Measurements from ENCODE around the gene SCAMP4. TPM values are rescaled to one million over a fixed set of nuclear protein-coding genes. Genes with fewer than 3 reads are reported as not detected.
A peak's percentile ranks its signal among the peaks of the same experiment; 100 is the strongest.

SCAMP4 gene
- polyA plus RNA-seq, 1 experiment, result 13.2 TPM

- peak; percentile 67 for TF ChIP-seq CTCF (IDR thresholded peaks at IDR 0.05; ENCODE audit: insufficient read depth, low read depth, low read length)
- CTCF ChIA-PET, result interaction anchor here (1.0 kb wide), 1 partner anchor 16 kb away, joined by 3 read pairs; no protein-coding TSS in a partner anchor
- H3K36me3 ChIP-seq (ENCODE audit: control insufficient read depth, insufficient read depth, low read length), result peaks cover 4% of the 10 kb centered on the region
- H3K27me3 ChIP-seq (ENCODE audit: control insufficient read depth, insufficient read depth, low read length), result no peaks in the 10 kb centered on the region
- POLR2A ChIA-PET, result no interaction called here
- no peak overlapping the region for H3K4me3 ChIP-seq (ENCODE audit: low read depth, low read length)
- no peak for DNase-seq (ENCODE audit: low read depth)
Observed at GRCh38 chr19:1945899-1946298, 40.7 kb downstream of the SCAMP4 start.

GRCh38 chr19:1947651-1948209 is 42.5 kb downstream of the SCAMP4 start:
- ChIA-PET CTCF (interaction anchor here (1.0 kb wide), 1 partner anchor 11 kb away, joined by 3 read pairs; no protein-coding TSS in a partner anchor), POLR2A (no interaction called here)
- Histone ChIP-seq H3K4me3 (ENCODE audit: low read depth, low read length) (no peak overlapping the region), H3K36me3 (ENCODE audit: control insufficient read depth, insufficient read depth, low read length) (peaks cover 6% of the 10 kb centered on the region), H3K27me3 (ENCODE audit: control insufficient read depth, insufficient read depth, low read length) (no peaks in the 10 kb centered on the region)
- TF ChIP-seq CTCF (IDR thresholded peaks at IDR 0.05; ENCODE audit: insufficient read depth, low read depth, low read length), result no peak
- DNase-seq (ENCODE audit: low read depth), result no peak

- TF ChIP-seq CTCF (IDR thresholded peaks at IDR 0.05; ENCODE audit: insufficient read depth, low read depth, low read length), result no peak
- Histone ChIP-seq H3K27me3 (ENCODE audit: control insufficient read depth, insufficient read depth, low read length) (no peaks in the 10 kb centered on the region), H3K36me3 (ENCODE audit: control insufficient read depth, insufficient read depth, low read length) (peaks cover 7% of the 10 kb centered on the region), H3K4me3 (ENCODE audit: low read depth, low read length) (no peak overlapping the region)
- ChIA-PET POLR2A (no interaction called here), CTCF (no interaction called here)
- no peak for DNase-seq (ENCODE audit: low read depth)
Observed at GRCh38 chr19:1949304-1950101, 44.3 kb downstream of the SCAMP4 start.

- CTCF ChIA-PET, result no interaction called here
Observed at GRCh38 chr19:1950640-1951039, 45.4 kb downstream of the SCAMP4 start.

More at GRCh38 chr19:1950640-1951039, 45.4 kb downstream of the SCAMP4 start:
- Histone ChIP-seq H3K36me3 (ENCODE audit: control insufficient read depth, insufficient read depth, low read length) (peaks cover 7% of the 10 kb centered on the region), H3K4me3 (ENCODE audit: low read depth, low read length) (no peak overlapping the region), H3K27me3 (ENCODE audit: control insufficient read depth, insufficient read depth, low read length) (no peaks in the 10 kb centered on the region)
- TF ChIP-seq CTCF (IDR thresholded peaks at IDR 0.05; ENCODE audit: insufficient read depth, low read depth, low read length), result no peak
- POLR2A ChIA-PET, result no interaction called here
- DNase-seq (ENCODE audit: low read depth), result no peak
